Measurements from ENCODE around the gene TDRD7.
"Not testable (repeated sequence)": the region's sequence is repeated elsewhere in the genome, so short reads cannot be mapped to it uniquely, and the experiment has no call there.

TDRD7 gene

DNA sequence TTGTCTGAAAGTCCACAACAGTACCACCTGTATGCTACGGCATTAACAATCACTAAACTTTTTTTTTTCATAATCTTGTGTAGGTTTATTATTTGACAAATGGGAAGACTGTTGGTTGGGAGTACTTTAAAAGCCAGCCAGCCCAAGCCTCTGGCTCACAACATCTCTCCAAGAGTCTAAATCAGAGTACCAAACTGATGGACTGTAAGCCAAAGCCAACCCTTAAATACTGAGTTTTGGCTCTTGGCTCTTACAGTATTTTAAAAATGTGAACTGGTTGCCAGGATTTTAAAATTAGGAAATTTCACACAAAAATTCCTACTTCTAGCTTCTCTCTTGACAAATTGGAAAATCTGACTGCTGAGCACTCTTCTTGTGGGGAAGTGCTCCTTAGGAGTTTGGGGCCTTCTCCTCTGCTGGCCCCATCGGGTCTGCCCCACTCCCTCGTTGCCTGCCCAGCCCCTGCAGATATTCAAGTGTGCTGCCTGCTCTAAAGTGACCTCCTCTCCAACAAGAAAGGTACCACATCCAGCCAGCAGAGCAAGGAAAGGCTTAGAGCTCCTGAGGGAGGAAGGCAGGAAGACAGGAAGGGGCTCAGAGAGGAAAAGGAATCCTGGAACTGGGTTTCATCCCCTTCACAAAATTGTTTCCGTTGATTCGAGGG is 67.7 kb downstream of the TDRD7 start:
- no peak for ATAC-seq

DNA sequence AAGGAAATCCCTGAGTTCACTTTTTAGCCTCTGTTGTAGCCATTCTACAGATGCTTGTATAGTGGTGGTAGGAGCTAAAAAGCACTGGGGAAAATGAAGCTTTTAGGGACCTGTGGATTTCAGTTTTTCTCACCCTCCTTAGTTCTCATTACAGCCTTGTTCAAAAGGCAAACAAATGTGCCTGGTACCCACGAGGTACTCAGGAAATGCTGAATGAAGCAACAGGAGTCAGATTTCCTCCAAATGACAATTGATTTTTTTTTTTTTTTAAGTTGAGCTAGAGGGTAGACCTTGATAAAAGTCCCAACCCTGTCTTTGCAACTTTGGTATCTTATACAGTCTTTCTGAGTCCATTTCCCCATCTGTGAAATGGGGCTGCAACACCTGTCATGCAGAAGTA is 68.3 kb downstream of the TDRD7 start:
- DNase-seq (no peak), ATAC-seq (no peak)

More for the DNA sequence above, 67.7 kb downstream of the TDRD7 start:
- DNase-seq, result no peak

DNA sequence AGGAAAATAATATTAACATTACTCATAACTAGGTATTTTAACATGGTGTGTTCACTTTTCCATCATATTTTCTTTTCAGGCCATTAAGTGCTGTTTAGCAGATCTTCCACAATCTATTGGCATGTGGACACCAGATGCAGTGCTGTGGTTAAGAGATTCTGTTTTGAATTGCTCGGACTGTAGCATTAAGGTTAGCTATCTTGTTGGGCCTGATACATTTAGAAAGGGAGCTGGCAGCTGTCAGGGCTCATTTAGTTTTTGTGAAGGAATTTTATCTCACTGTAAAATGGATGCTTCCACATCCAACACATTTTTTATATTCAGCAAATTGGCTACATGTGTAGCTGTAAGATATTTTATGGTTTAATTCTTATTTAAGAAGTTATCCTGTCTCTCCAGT is 68.9 kb downstream of the TDRD7 start:
- DNase-seq, result no peak
- ATAC-seq, result no peak

DNA sequence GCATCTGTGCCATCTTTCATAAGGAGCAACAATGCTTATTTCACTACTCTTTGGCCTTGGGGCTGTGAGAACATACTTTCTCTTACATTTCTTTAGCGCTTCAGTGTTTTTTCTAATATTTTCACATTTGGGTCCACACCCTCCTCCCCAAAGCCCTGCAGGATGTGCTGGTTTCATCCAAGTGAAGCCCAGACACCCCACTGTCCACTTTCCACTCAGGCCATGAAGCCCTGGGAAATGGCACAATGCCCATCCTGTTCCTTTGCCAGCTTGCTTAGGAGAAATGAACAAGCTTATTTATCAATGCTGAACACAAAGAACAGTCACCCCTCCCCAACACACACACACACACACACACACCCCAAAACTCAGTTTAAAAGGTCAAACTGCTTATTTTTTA is 72.2 kb downstream of the TDRD7 start:
- ATAC-seq (no peak), DNase-seq (no peak)

GRCh38 chr9:97487107-97487506 is 75.2 kb downstream of the TDRD7 start:
- no peak for ATAC-seq

DNA sequence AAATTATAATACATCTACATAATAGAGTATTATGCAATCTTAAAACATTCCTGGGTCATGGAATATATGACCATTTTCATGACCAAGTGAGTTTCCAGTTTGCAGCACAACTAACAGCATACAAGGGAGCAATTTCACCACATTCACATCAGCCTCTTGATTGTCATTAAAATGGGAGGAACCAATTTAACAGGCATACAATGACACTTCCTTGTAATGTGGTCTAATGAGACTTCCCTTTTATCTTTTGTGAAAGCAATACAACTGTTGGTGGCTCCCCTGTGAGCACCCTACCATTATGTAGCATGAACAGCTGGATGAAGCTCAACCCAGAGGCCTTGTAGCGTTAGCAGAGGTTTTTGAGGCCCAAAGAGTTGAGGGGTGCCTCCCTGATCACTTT is 76.0 kb downstream of the TDRD7 start:
- DNase-seq, result no peak
- ATAC-seq, result no peak

More at GRCh38 chr9:97487107-97487506, 75.2 kb downstream of the TDRD7 start:
- DNase-seq, result no peak

DNA sequence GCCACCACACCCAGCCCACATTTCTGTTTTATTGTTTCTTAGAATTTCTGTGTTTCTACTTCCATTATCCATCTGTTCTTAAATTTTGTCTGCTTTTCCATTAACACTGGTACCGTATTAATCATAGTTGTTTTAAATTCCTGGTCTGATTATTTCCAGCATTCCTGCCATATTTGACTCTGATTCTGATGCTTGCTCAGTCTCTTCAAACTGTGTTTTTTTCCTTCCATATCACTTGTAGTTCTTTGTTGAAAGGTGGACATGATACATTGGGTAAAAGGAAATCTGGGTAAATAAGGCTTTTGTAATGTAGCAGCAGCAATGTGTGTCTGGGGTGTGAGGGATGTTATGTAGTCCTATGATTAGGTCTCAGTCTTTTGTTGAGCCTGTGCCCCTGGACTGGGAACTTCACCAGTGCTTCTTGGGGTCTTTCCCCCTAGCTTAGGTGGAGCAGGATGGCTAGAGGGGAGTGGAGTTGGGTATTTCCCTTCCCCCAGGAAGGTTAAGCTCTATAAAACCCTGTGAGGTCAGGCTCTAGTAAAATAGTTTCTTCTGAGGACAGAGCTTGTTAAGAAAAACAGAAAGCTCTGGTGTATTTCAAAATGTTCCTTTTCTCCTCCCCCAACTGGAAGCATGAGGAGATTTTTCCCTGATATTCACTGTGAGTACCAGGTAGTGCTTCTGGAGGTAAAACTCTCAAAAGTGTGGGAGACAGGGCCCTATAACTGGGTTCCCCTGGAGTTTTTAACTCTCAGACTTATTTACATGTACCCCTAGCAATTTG is 79.5 kb downstream of the TDRD7 start:
- DNase-seq (no peak), ATAC-seq (no peak)

DNA sequence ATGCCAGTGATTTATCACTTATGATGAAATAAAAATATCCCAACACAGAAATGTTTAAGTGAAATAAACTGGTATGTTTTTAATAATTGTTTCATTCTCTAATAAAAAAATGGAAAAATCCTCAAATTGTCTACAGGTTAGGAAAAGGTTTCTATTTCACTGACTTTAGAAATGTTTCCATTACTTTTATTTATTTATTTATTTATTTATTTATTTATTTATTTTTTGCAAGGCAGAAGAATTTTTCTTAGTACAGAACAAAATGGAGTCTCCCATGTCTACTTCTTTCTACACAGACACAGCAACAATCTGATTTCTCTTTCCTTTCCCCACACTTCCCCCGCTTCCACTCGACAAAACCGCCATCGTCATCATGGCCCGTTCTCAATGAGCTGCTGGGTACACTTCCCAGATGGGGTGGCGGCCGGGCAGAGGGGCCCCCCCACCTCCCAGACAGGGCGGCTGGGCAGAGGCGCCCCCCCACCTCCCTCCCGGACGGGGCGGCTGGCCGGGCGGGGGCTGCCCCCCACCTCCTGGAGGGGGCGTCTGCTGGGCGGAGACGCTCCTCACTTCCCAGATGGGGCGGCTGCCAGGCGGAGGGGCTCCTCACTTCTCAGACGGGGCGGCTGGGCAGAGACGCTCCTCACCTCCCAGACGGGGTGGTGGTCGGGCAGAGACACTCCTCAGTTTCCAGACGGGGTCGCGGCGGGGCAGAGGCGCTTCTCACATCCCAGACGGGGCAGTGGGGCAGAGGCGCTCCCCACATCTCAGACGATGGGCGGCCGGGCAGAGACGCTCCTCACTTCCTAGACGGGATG is 85.9 kb downstream of the TDRD7 start:
- not testable (repeated sequence) for ATAC-seq, DNase-seq

DNA sequence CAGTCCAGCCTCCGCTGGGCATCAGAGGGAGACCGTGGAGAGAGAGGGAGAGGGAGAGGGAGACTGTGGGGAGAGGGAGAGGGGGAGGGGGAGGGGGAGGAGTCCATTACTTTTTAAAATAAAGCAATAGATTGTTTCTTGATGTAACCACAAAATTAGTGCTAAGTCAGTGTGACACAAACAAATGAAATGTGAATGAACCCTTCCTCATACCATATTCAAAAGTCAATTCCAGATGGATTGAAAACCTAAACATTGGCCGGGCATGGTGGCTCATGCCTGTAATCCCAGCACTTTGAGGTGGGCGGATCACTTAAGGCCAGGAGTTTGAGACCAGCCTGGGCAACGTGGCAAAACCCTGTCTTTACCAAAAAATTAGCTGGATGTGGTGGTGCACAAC is 87.0 kb downstream of the TDRD7 start:
- not testable (repeated sequence) for DNase-seq, ATAC-seq

GRCh38 chr9:97500263-97500662 is 88.4 kb downstream of the TDRD7 start:
- ATAC-seq, result no peak

GRCh38 chr9:97500765-97501176 is 88.9 kb downstream of the TDRD7 start:
- ATAC-seq (no peak), DNase-seq (no peak)

More at GRCh38 chr9:97500263-97500662, 88.4 kb downstream of the TDRD7 start:
- no peak for DNase-seq

- peak; percentile 71 for ATAC-seq
- DNase-seq, result peak; percentile 66
These were observed 89.5 kb downstream of the TDRD7 start, which contains the start of gene TMOD1 for GRCh38 chr9:97501177-97501971. Gene TMOD1, plus strand, starts transcription at chr9:97501666. Its CDS starts 22,523 bp downstream, at chr9:97524189.

- ATAC-seq (no peak), DNase-seq (no peak)
These were observed 90.0 kb downstream of the TDRD7 start for GRCh38 chr9:97501972-97502221.

DNA sequence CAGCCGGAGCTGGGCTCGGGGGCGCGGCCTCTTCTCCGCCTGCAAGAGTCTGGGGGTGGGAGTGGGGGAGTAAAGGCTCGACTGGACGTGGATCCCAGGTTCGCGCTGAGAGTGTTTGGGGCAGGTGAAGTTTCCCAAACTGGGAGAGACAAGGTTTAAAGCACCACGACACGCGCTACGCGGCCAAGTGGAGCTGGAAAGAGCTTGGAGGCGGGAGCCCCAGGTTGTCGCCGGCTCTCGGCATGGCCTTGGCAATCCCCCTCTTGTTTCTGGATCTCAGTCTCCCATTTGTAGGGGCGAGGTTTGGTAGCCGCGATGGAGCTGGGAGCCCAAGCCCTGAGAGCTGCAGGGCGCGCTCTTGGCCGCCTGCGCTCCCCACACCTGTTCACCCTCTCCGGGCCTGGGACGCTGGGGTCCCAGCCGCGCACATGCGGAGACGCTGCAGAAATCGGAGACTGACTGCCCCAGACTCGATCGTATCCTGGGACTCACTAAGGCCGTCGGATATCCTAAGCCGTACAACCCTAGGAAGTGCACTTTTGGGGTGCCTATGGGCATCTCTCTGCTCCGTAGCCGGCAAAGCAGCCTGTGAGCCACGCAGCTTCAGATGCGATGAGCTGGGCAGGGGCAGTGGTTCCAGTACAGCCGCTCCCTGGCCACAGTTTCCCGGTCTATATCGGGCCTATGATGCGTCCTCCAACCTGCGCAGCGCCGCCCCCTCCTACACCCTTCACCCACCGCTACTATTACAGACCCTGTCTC is 90.5 kb downstream of the TDRD7 start:
- ATAC-seq, result peak; percentile 16
- peak; percentile 9 for DNase-seq

DNA sequence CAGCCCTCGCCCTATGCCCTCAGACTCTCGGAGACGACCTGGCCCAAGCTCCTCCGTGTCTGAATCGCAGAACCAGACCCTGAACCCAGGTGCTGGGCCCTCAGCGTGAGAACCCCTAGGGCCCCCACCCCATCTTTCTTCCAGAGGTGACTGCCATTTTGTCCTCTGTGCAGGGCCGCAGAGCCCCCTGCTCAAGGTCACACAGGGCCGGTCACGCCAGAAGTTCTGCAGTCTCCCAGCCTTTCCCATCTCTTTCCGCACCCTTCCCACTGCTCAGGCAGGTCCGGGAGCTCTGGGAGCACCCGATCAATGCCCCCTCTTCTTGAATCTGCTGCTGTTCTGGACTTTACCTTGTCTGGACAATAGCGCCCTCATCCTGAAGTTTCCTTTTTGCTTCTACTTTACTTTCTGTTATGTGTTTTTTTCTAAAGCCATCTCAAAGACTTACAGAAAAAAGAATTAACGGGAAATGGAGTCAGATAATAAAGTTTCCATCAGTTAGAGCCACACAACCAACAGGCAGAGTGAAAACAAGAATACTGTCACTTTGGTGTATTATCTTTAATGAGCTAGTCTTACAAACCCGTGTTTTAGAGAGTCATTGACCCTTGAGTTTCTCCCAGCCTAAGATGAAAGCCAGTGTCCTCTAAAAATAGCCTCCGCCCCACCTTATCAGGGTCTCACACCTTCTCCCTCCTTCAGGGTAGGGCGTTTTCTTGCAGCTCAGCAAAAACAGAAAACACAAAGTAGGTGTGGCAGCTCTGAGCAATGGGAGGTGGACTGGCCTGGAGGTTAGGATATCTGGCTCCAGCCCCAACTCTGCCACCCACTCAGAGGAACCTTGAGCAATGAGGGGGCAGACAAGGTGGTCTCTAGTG is 91.3 kb downstream of the TDRD7 start:
- DNase-seq, result no peak
- no peak for ATAC-seq

GRCh38 chr9:97503862-97504210 is 91.9 kb downstream of the TDRD7 start:
- DNase-seq (no peak), ATAC-seq (no peak)

GRCh38 chr9:97504381-97505216 is 92.7 kb downstream of the TDRD7 start:
- no peak for DNase-seq
- ATAC-seq, result no peak

GRCh38 chr9:97505845-97506244 is 93.9 kb downstream of the TDRD7 start:
- DNase-seq (no peak), ATAC-seq (no peak)

GRCh38 chr9:97506306-97506705 is 94.4 kb downstream of the TDRD7 start:
- no peak for ATAC-seq
- DNase-seq, result no peak

All from stimulated activated naive CD8-positive, alpha-beta T cell treated with anti-CD3 and anti-CD28 coated beads, Interleukin-15, Interleukin-2, amounts not matched to agents 100 U/mL and 50 U/mL, for 24 hours (primary cell).